ENCODE data around the gene TDP2.

GRCh38 chr6:24691550-24691949 is 24.9 kb upstream of the TDP2 start:
- TF ChIP-seq CTCF (IDR thresholded peaks at IDR 0.05): no peak
- TF ChIP-seq POLR2A (IDR thresholded peaks at IDR 0.05): no peak

Data from right lobe of liver (tissue), 4 donors.